ENCODE measurements around the gene C5orf58.

DNA sequence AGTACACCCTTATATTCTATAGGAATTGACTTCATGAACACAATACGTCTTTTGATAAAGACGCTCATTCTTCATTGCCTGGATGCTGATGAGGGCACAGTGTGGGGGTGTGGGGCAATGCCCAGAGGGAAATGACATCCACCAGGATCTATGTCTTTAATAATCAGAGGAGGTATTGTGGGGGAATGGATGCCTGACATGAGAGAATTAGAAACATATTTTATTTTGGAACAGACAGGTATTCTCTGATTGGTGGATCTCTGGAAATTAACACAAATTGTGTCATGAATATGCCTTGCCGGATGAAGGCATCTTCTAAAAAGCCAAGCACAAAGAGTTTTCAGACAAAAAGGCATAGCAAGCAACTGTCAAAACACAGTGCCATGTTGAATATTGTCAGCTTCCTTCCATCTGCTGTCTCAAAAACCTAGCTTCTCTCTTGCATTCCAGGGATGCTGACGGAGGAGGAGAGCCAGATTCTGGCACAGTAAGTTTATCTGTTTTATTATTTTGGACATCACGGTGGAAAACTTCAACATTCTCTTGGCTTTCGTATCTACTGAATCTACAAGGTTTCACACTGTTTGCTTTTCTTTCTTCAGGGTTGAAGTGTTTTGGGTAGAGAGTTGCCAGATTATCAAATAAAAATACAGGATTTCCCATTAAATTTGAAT, 3.9 kb upstream of the C5orf58 start:
- TF ChIP-seq, protein P1, sequence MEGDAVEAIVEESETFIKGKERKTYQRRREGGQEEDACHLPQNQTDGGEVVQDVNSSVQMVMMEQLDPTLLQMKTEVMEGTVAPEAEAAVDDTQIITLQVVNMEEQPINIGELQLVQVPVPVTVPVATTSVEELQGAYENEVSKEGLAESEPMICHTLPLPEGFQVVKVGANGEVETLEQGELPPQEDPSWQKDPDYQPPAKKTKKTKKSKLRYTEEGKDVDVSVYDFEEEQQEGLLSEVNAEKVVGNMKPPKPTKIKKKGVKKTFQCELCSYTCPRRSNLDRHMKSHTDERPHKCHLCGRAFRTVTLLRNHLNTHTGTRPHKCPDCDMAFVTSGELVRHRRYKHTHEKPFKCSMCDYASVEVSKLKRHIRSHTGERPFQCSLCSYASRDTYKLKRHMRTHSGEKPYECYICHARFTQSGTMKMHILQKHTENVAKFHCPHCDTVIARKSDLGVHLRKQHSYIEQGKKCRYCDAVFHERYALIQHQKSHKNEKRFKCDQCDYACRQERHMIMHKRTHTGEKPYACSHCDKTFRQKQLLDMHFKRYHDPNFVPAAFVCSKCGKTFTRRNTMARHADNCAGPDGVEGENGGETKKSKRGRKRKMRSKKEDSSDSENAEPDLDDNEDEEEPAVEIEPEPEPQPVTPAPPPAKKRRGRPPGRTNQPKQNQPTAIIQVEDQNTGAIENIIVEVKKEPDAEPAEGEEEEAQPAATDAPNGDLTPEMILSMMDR (IDR thresholded peaks at IDR 0.05): no peak
- TF ChIP-seq POLR2A (IDR thresholded peaks at IDR 0.05): no peak
- TF ChIP-seq POLR2AphosphoS5 (IDR thresholded peaks at IDR 0.05): no peak

Data from transverse colon (tissue), 4 donors.